Loucy (cell line): ENCODE results near the gene SUN5.

Experiments used
- EZH2phosphoT487 ChIP-seq: fragments of 200-600 bp; IDR thresholded peaks from 2 replicates; pipeline ENCODE4 v1.6.1; 2018; ENCODE audit warnings: antibody characterized with exemption, mild to moderate bottlenecking, moderate library complexity, borderline replicate concordance
- TF ChIP-seq, protein P1 (sequence below): fragments of 200-600 bp; sonication (generic); conservative IDR thresholded peaks from 2 replicates; pipeline ENCODE4 v1.5.1; 2014; ENCODE audit warnings: mild to moderate bottlenecking, antibody characterized with exemption, low read length

DNA sequence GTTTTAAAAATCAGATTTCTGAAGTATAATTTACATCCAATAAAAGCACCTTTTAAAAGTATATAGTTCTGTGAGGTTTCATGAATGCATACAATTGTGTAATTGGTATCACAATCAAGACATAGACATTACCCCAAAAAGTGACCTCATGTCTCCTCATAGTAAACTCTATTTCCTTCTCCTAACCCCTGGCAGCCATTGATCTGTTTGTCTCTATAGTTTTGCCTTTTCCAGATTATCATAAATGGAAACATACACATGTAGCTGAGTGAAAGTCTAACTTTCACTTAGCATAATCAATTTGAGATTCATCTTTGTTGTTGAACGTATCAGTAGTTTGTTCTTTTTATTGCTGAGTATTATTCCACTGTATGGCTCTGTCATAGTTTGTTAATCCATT lies 57.6 kb downstream of the SUN5 start:
- TF ChIP-seq, protein P1, sequence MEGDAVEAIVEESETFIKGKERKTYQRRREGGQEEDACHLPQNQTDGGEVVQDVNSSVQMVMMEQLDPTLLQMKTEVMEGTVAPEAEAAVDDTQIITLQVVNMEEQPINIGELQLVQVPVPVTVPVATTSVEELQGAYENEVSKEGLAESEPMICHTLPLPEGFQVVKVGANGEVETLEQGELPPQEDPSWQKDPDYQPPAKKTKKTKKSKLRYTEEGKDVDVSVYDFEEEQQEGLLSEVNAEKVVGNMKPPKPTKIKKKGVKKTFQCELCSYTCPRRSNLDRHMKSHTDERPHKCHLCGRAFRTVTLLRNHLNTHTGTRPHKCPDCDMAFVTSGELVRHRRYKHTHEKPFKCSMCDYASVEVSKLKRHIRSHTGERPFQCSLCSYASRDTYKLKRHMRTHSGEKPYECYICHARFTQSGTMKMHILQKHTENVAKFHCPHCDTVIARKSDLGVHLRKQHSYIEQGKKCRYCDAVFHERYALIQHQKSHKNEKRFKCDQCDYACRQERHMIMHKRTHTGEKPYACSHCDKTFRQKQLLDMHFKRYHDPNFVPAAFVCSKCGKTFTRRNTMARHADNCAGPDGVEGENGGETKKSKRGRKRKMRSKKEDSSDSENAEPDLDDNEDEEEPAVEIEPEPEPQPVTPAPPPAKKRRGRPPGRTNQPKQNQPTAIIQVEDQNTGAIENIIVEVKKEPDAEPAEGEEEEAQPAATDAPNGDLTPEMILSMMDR = no peak
- no peak for TF ChIP-seq EZH2phosphoT487
